Cardiac septum (tissue), 1 donor: ENCODE data around the gene SHTN1. TPM values are rescaled to one million over a fixed set of nuclear protein-coding genes. Genes with fewer than 3 reads are reported as not detected.

ENCODE experiments used
- DNase-seq: peaks from one replicate; pipeline ENCODE4 v3.0.0-alpha.2; 2020; ENCODE audit warnings: low spot score
- intact Hi-C: fragments of 100-400 bp; cut with DNase I; formaldehyde crosslinking; loops from one replicate; pipeline ENCODE4 v1.14.0; 2022
- long read RNA-seq: library from polyadenylated mRNA; unstranded; transcript quantifications from one replicate; pipeline ENCODE4 v2.0.0, GENCODE V29; 2021
- total RNA-seq: library from RNA; stranded (reverse); fragmentation: NEBNext Ultra II Directional; extraction: Animal tissue kit (Norgen Biotek cat#: 25700); gene quantifications from one replicate; pipeline ENCODE4 v1.2.1, GENCODE V29; 2021
- donor health status: DM: no; HTN: no; CAD: no.

The SHTN1 gene, protein sequence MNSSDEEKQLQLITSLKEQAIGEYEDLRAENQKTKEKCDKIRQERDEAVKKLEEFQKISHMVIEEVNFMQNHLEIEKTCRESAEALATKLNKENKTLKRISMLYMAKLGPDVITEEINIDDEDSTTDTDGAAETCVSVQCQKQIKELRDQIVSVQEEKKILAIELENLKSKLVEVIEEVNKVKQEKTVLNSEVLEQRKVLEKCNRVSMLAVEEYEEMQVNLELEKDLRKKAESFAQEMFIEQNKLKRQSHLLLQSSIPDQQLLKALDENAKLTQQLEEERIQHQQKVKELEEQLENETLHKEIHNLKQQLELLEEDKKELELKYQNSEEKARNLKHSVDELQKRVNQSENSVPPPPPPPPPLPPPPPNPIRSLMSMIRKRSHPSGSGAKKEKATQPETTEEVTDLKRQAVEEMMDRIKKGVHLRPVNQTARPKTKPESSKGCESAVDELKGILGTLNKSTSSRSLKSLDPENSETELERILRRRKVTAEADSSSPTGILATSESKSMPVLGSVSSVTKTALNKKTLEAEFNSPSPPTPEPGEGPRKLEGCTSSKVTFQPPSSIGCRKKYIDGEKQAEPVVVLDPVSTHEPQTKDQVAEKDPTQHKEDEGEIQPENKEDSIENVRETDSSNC
- 3.0 TPM for total RNA-seq
- long read RNA-seq, full-length matches to known transcripts, result 3 of 6 reads
- long read RNA-seq, partial matches to known transcripts, result 0 of 6 reads
- long read RNA-seq, other reads (novel, unspliced or antisense), result 3 of 6 reads

DNA sequence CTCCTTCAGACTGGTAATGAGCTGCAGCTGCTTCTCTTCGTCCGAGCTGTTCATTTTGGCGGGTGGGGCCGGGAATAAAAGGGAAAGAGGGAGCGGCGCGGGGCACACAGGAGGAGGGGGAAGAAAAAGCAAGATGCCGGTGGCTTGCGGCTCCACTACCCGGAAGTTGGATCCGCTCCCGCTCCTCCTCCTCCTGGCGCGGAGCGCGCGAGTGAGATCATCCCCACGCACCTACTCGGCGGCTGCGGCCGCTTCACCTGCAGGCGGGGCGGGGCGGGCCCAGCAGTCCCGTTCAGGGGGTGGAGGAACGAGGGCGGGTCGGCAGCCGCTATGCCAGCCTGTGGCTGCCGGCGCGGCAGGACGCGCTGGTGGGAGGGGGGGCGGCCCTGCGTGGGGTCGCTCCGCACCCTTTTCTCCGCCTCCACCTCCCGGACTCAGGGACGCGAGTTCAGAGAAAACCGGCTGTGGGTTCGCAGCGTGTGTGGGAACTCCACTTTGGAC lies at the start of gene SHTN1:
TSS of gene SHTN1 (minus strand) at position 162 of the 501 bp plus-strand sequence. CDS start at position 54, 108 bp downstream.
- intact Hi-C loops, result no loop called here
- DNase-seq, result no peak

DNA sequence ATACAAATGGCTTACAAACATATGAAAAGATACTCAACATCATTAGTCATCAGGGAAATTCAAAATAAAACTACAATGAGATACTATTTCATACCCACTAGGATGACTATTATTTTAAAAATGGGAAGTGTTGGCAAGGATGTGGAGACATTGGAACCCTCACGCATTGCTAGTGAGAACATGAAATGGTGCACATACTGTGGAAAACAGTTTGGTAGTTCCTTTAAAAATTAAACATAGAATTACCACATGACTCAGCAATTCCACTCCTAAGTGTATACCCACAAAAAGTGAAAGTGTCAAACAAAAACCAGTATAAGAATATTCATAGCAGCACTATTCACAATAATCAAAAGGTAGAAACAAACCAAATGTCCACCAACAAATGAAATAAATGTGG lies 48.5 kb upstream of the SHTN1 start:
- intact Hi-C loops, result no loop called here
- DNase-seq, result no peak

DNA sequence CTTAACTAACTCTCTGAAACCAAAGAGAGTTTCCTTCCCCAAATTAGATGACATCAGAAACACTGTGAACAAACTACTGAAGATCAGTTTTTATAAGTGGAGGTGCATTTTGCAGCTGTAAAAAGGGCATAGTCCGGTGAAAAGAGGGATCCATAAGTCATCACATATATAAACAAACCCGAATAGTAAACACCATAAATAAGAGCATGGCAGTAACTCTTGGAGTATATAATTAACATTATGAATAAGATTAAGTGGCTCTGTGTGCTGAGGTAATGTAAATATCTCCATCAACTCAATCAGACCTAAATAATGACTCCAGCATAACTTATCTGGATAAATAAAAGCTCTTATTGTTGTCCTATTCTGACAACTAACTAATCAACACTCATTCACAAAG lies 43.0 kb upstream of the SHTN1 start:
- DNase-seq, result no peak
- intact Hi-C loops, result no loop called here

DNA sequence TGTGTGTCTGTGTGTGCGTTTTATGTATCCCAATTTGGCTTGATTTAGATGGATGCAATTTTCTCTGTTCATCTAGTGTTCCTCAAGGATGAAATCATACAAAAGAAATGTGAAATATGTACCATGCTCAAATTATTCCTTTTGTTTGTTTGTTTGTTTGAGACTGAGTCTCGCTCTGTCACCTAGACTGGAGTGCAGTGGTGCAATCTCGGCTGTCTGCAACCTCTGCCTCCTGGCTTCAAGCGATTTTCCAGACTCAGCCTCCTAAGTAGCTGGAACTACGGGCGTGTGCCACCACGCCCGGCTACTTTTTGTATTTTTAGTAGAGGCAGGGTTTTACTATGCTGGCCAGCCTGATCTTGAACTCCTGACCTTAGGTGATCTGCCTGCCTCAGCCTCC lies 11.3 kb upstream of the SHTN1 start:
- intact Hi-C loops, result no loop called here
- DNase-seq, result no peak

DNA sequence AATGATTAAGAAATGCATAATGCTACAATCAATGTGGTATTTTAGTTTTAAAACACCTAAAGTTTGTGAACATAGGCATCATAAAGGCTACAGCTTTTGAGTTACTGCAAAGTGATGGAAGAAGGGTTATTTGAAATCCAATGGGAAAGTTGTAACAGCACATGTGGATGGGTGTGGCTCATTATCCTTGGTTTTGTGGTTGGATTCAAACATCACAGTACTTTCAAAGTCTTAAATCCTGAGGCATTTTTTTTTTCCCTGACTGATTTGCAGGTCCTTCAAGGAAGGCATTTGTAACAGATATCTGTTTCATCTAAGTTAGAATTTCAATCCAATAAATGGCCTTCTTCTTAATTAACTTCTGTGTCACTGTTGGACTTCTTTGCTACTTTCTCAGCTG lies 9.8 kb upstream of the SHTN1 start:
- intact Hi-C loops, result no loop called here
- no peak for DNase-seq

DNA sequence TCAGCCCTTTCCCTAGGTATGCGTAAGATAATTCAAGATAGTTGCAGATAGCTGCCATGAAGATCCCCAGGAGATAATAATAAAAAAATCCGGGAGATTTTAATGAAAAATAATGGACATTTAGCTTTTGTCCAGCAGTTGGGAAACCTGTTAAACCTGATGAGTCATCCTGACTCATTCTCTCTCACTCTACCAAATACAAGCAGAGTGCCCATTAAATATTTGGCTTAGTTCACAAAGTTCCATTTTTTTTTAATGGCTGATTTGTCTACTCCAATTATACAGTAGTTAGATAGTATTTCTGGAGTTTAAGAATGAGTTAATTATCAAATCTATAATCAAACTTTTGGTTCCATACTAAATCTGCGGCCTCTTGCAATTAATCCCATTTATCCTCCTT lies 2.1 kb upstream of the SHTN1 start:
- DNase-seq, result no peak
- intact Hi-C loops, result no loop called here

DNA sequence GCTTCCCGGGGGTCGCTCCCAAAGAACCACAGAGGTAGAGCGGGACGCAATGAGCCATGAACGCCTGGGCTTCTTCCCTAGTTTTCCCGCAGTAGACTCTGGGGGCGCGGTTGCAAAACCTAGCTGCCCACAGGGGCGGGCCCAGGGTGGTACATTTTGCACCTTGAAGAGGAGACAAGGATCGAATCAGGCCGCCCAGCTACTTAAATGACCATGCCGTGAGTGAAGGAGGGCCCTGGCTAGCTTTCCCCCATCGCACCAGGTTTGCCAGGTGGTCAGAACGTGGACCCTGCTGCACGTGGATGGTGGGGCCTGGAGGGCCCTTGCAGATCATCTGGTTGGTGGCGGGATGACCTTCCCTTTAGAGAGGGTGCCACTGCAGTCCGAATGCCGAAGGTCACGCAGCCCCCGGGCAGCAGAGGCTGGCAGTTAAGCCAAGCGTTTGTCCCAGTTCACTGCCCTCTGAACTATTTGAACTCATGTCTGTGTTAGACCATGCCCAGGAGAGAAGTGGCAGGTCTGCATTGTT lies 604 bp upstream of the SHTN1 start:
- intact Hi-C loops, result no loop called here
- no peak for DNase-seq

DNA sequence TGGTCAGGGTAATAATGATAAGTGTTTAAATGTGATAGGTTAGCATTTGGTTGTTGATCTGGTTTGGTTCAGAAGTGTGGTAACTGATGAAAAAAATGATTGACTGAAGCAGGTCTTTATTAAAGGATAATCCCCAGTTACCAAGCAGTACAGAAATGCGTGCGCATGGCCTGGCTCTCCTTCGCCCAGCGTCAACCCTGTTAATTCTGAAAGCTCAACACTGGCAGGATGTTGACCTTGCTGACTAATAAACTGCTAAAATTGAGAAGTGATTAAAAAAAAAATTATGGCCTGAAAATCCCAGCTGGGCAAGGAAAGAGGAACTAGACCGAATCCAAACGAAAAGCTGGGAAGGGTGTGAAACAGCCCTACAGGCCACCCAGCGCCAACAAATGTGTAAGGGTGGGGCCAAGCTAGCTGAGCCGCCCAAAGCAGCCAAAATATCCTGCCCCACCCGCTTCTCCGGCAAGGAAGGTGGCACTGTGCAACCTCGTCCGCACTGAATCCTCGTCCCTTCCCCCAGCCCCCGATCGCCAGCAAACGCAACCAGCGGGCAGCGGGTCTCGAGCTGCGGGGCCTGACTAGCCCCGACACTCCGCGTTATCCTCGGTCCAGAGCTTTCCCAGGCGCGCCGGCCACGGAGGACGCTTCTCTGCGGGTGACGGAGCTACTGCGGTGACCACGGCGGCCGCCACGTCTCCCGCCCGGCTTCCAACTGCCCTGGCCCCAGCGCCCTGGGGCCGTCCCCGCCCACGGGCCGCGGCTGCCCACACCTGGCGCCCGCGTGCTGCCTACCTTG lies 561 bp downstream of the SHTN1 start:
- intact Hi-C loops, result no loop called here
- DNase-seq, result peak; percentile 76

DNA sequence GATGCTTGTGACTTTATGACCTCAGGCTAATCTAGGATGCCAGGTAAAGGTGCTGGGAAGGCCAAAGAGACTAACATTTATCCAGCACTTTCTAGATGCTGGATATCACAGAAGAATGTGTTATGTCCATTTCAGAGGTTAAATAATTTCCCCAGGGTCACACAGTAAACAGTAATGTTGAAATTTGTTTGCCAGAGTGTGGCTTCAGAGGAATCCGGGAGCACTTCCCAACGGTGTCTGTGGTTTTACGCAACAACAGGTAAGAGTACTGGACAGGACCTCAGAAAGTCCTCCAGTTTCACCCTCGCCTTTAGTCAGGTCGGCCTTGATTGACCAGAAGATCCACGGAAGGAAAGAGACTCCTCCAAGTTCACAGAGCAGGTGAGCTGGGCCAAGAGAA lies 1.7 kb downstream of the SHTN1 start:
- DNase-seq, result no peak
- intact Hi-C loops, result no loop called here

DNA sequence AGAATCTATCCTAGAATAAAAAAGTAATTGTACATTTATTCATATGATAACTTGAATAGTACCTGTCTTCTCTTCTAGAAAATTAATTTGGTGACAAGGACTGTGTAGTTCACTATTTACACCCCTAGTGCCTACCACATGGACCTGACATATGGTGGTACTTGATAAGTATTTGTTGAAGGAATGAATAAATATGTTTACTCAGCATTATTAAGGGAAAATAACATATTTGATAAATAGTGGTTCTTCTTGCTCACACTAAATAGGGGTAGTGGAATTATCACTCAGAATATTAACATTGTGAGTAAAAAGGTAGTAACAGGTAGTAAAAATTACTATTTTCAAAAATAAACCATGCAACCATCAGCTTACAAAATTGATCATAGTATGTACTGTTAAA lies 2.8 kb downstream of the SHTN1 start:
- DNase-seq, result no peak
- intact Hi-C loops, result no loop called here

DNA sequence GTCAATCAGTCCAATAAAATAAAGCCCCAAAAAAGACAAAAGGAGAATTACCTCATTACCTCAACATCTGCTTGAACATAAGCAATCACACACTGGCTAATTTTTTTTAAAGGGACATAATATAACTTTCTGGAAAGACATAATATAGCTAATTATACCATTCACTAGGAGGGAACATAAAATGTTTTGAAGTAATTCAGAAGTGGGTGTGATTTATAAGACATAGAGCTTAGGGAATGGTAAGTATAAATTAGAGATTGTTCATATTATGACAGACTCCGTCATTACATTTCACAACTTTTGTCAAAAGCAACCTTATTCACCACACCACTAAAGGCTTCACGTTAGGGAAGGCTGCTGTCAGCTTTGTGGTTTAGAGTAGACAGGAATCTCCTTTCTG lies 3.8 kb downstream of the SHTN1 start:
- intact Hi-C loops, result no loop called here
- DNase-seq, result no peak

DNA sequence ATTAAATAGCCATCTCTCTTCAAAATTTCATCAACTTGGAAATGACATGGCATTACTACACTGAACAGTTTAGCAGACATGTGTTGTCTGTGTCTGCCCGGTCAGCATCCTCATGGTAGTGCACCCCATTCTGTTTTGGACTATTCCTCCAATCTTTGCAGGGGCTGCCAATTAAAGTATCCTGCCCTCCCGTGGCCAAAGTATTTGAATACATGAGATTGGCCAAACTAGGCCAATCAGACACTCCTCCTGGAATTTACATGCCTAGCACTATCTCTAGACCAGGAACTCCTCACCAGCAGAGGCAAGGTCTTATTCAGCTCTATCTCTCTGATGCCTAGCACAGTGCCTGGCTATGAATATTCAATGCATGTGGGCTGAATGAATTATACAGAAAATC lies 4.4 kb downstream of the SHTN1 start:
- intact Hi-C loops, result no loop called here

DNA sequence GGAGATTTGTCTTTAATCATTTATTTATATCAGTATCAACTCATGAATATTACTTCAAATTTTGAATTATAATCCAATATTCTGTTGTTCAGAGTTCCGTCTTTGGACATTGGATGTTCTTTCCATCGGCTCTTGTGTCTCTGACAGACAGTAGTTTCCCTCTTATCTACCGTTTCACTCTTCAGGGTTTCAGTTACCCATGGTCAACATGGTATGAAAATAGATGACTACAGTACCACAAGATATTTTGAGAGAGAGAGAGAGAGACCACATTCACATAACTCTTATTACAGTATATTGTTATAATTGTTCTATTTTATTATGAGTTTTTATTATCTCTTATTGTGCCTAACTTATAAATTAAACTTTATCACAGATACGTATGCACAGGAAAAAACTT lies 6.8 kb downstream of the SHTN1 start:
- no peak for DNase-seq
- intact Hi-C loops, result no loop called here

More for the DNA sequence above, 4.4 kb downstream of the SHTN1 start:
- no peak for DNase-seq

DNA sequence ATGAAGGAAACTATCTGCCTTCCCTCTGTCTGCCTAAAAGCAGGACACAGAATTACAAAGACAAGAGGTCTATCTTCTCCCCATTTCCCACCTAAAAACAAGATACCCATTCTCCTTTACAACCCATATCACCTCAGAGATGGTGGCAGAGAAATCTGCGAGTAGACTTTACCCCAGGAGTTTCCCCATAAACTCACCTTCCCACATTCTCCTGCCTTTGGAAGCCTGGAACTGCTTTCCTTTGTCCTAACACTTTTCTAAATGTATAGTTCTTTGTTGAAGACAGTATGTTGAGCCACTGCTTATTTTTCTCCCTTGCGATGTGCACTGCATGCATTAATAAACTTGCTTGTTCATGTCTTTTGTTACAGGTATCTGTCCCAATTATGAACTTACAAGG lies 8.0 kb downstream of the SHTN1 start:
- intact Hi-C loops, result no loop called here

DNA sequence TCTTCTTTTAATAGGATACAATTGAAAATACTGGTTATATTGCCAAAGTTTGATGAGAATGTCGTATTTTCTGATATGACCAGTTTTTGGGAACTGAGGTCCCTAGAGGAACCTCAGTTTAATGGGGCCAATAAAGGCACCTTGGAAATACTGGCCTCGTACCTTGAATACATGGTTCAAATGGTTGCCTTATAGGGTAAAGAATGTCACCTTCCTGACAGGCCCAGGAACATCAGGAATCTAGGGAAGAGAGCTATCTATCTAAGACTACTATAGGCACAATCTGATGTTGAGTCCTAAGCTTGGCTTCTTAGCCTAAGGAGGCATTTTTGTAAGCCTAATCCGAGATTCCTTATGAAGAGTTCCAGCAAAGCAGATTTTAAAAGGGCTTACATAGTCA lies 9.3 kb downstream of the SHTN1 start:
- no peak for DNase-seq

More for the DNA sequence above, 8.0 kb downstream of the SHTN1 start:
- no peak for DNase-seq

DNA sequence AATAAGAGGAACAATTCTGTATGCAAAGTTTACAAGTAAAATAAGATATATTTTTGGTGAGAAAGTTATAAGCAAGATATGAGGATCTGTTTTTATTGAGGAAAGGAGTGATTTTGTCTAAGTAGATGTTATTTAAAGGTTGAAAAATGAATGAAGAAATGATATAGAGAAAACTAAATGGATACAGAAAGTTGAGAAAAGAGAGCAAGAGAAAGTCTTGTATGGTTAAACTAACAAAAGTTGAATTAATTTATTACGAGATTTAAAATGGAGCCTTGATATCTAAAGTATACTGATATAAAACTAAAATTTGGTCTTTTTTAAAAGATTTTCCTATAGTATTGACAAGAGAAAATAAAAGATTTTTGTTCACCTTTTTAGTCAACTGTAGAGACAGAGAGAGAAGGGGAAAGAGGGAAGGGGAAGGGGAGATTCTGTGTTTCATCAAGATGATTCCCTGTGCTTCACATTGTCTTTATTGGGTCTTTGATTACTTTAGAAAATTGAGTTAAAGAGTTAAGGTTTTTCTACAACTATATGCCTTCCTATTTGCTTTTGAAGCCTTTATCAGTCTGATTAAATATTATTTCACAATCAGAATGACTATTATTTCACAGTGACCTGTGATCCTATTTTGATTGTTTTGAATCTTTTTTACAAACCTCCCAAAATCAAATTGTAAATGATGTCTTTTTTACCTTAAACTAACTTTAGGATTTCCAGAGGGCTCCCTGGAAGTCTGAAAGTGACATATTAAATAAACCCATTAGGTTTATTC lies 10.7 kb downstream of the SHTN1 start:
- intact Hi-C loops, result no loop called here
- no peak for DNase-seq

More for the DNA sequence above, 9.3 kb downstream of the SHTN1 start:
- intact Hi-C loops, result no loop called here

DNA sequence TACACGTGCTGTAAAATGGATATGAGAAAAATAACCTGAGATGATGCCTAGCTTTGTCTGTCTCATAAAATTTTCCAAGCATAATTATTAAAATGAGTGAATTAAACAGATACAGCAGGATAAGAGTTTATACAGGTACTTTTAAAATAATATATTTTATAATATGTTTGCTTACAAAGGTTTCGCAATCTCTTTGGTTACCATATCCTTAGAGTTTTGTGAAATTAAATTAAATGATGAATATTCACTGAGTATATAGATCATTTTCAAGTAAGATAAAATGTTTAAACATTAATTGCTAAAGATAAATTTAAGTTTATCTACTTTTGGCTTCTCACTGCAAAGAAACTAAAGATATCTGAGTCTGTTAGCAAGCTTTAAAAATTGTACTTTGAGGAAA lies 11.4 kb downstream of the SHTN1 start:
- intact Hi-C loops, result no loop called here
- no peak for DNase-seq

DNA sequence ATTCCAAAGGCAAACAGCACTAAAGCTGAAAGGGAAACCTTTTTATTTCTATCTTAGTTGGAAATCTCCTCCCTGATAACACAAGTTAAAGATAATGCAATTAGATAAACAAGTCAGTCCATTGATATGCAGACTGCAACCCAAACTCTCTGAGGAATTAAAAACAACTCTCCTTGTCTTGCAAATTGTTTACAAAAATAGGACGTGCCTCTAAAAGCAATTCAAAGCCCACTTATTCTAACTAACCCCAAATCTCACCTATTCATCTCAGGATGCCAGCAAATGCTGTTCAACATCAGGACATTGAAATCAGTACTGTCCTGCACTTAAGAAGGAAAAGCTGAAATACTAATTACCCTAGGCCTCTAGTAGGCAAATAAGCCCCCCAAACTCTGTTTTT lies 12.8 kb downstream of the SHTN1 start:
- DNase-seq, result no peak
- intact Hi-C loops, result no loop called here

DNA sequence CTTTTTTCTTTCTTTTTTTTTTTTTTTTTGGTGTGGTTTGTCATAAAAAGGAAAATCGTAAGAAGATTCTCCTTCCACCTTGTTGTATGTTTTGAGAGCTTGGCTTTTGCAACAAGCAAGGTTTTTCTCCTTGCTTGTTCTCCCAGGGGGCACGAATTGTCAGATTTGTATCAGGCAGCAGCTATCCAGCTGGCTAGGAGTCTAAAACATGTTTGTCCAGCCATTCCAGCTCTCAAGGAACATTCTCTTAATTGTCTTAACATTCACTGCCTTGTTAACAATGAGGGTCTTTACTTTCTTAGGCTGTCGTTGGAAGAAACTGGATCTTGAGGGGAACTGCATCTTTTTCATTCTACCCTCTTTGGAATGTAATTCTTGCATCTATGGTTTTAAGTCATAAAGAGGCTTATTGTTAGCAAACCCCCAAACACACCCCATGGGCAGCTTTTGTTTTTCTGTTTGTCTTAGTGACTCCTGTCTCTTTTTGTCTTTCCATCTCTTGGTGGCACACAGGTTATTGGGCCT lies 14.6 kb downstream of the SHTN1 start:
- no peak for DNase-seq
- intact Hi-C loops, result no loop called here
